ENCODE results near the gene ATOX1.

Gene ATOX1

GRCh38 chr5:151766975-151767374 lies 8.5 kb upstream of the ATOX1 start:
- no peak for DNase-seq

DNA sequence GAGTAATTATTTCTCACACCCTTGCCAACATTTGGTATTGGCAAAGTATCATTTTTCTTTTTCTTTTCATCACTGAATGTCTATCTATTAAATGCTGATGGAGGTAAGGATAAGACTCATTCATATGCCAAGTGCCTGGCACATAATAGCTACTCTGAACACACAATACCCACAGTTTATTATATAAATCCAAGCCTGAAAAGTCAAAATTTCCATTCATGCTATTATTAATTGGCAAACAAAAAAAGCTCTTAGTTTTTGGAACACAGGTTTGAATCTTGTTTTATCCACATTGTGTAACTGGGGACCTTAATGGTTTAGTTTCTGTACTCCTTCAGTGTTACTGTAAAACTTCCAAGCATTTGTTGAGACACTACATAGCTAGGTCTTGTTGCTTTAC lies 6.4 kb upstream of the ATOX1 start:
- DNase-seq, result no peak

DNA sequence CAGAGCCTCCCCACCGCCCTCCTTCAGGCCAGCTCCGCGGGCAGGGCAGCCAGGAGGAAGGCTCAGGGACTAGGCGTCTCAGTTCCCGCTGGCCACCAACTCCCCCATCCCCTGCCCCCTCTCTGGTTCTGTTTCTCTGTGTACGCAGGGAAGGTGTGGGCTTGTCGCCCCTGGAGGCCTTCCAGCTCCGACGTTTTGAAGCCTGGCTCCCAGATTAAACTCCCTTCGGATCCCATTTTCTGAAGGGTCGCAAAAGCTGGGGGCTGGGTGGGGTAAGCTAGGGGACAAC lies 346 bp downstream of the ATOX1 start:
- DNase-seq, result peak; percentile 8

GRCh38 chr5:151757233-151758140 lies 944 bp downstream of the ATOX1 start:
- peak; percentile 11 for DNase-seq

- DNase-seq, result no peak
These were observed 3.0 kb downstream of the ATOX1 start for GRCh38 chr5:151755383-151755782.

- DNase-seq, result no peak
These were observed 6.8 kb downstream of the ATOX1 start for GRCh38 chr5:151751593-151751992.

DNA sequence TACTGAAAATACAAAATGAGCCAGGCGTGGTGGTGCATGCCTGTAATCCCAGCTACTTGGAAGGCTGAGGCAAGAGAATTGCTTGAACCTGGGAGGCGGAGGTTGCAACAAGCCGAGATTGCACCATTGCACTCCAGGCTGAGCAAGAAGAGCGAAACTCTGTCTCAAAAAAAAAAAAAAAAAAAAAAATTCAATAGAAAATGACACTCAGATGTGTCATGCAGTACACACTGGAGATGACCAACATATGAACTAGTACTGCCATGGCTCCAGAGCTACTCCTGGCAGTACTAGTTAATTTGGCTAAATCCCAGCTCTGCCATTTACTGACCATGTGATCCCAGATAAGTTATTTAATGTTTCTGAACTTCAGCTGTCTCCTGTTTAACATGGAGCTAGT lies 7.3 kb downstream of the ATOX1 start:
- no peak for DNase-seq

DNA sequence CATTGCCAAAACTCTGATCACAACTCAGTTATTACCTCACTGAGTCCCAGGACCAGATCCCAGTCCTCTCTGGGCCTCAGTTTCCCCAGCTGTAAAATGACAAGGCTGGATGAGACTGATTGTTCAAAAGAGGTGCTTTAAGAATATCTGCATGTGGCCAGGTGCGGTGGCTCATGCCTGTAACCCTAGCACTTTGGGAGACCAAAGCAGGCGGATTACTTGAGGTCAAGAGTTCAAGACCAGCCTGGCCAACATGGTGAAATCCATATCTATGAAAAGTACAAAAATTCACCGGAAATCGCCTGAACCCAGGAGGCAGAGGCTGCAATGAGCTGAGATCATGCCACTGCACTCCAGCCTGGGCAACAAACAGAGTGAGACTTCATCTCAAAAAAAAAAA lies 8.3 kb downstream of the ATOX1 start:
- no peak for DNase-seq

DNA sequence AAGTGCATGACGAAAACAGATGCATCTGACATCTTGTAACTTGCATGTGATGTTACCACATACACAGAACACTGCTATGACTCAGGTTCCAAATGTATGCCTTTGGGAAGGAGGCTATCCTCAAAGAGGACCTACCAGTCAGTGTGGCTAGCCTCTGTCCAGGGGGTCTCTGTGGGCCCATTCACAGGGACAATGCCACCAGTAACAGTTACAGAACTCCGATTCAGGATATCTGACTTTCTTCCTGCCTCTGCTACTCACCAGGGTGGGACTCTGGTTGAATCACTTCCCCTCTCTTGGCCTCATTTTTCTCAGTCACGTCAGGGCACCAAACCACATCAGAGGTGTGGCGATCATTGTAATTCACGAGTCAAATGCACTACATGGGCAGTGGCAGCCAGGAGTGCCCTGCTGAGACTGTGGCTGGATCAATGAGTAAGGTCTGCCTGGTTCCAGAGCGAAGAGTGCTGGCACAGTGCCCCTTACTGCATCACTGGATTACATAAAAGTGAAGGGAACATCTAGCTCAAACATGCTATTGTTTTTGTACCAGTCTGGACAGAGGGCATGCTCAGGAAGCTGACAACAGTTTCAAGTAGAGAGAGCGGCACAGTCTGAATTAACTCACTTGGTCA lies 13.2 kb downstream of the ATOX1 start:
- peak; percentile 75 for DNase-seq

DNA sequence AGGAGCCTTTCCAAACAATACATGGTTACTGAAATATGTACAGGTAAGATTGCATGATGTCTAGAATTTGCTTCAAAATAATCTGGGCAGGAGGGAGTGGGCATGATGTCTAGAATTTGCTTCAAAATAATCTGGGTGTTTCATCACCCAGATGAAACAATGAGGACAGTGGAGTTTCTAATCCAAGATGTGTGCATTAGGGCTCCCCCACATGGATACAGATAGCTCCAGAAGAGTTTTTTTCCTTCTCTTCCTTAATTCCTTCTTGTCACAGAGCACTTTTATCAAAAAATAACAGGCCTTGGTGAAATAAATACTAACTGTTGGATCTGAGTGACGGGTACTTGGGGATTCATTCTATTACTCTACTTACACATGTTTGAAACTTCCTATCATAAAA lies 14.9 kb downstream of the ATOX1 start:
- DNase-seq, result no peak

- DNase-seq, result no peak
These were observed 15.5 kb downstream of the ATOX1 start for GRCh38 chr5:151742870-151743294.

GRCh38 chr5:151741678-151742423 lies 16.6 kb downstream of the ATOX1 start:
- DNase-seq, result no peak

DNA sequence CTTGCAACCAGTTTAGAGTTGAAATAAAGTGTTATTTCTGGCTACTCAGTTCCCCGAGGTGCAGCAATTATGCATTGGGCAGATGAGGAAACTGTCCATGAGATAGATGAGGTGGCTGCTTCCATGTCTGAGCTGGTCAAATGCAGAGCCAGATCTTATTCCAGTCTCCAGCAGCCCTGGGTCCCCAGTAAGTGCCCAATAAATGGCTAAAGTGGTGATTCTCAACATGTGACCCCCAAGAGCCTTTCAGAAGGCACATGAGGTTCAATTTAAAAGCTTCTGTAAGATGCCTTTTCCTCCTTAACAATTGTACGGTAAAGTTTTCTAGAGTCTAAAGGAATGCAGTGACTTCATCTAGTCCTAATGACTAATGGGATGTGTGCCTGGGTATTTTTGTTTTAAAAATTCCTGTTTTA lies 17.5 kb downstream of the ATOX1 start:
- no peak for DNase-seq

DNA sequence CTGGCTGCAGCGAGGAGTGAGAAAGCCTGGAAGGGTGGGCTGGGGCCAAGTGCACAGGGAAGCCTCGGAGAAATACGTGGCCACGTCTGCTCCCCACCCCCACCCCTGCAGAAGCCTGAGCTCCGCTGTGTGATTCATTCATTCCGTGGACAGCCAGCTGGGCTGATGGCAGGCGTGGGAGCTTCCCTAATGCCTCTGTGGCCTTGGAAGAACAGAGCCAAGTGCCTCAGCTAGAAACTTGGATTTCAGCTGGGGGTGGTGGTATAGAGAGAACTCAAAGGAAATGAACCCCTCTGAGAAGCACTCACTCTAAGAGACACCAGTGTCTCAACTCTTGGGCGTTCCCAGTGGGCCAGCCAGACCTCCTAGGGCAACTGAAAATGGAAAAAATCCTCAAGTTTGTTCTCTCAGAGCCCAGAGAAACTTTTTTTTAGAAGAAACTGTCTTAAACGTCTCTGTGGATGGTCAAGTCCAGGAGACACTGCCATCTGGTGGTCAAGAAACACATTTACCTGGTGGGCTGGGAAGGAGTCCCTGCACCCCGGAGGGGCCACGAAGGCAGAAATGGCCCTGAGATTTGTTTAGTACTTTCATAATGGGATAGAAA lies 18.0 kb downstream of the ATOX1 start:
- peak; percentile 68 for DNase-seq

- no peak for DNase-seq
These were observed 18.5 kb downstream of the ATOX1 start for GRCh38 chr5:151739939-151740335.

- no peak for DNase-seq
These were observed 19.0 kb downstream of the ATOX1 start for GRCh38 chr5:151739395-151739794.

GRCh38 chr5:151738125-151738848 lies 20.1 kb downstream of the ATOX1 start:
- DNase-seq, result no peak

- DNase-seq, result no peak
These were observed 21.0 kb downstream of the ATOX1 start for GRCh38 chr5:151737431-151737830.

DNA sequence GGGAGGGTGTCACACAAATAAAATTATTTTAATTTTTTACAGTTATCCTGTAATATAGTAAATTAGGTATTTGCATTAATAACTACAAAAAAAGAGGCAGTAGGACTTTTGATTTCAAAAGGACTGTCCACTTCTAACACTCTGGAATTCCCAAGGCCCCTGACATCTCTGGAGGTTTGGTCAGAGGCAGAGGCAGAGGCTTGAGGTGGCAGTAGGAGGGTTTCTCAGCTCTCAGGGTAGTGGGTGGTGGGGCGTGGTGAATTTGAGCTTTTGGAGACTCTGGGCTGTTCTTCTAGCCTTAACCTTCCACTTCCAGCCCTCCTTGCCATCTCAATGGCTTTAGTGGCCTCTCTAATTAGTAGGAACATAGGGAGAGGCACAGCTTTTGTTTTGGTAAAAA lies 22.8 kb downstream of the ATOX1 start:
- DNase-seq, result no peak

DNA sequence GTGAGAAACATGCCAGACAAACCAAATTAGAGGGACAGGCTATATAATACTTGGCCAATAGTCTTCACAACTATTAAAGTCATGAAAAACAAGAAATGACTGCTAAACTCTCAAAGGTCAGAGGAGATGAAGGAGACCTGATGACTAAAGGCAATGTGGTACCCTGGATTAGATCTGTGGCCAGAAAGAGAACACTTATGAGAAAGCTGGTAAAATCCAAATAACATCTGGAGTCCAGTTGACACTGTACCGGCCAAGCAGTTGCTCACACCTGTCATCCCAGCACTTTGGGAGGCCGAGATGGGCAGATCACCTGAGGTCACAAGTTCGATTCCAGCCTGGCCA lies 24.4 kb downstream of the ATOX1 start:
- DNase-seq, result no peak

DNA sequence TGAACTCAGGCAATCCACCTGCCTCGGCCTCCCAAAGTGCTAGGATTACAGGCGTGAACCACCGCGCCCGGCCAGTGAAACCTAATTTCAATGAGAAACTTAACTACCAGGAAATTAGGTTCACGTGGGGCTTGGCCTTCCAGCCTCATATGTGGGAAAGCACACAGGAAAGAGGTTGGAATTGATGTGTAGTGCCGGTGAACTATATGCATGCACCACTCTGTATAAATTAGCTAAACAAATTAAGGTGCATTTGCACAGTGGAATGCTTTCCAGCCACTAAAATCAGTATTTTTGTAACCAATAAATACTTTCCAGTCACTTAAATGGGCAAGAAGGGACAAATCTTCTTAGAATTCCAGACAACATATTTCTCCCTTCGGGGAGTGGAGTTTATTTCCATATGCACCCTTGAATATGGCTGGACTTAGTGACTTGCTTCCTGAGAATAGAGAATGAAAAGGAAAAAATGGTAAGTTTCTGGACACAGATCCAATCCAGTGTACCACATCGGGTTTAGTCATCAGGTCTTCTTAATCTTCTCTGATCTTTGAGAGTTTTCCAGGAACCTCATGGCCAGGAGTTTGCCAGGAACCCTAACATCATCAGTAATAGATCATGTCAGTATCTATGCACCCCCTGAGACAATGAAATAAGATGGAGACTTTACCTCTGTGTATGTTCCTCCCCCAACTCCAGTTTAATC lies 24.9 kb downstream of the ATOX1 start:
- no peak for DNase-seq

- DNase-seq, result no peak
These were observed 28.1 kb downstream of the ATOX1 start for GRCh38 chr5:151730381-151730780.

Measured in activated CD4-positive, alpha-beta T cell treated with anti-CD3 and anti-CD28 coated beads, Interleukin-2, amount 50 U/mL, for 16 hours (primary cell).